ENCODE measurements around the gene CNGA1.

Gene CNGA1

GRCh38 chr4:47915378-47915777 is 101.1 kb downstream of the CNGA1 start:
- no peak overlapping the region for H3K27ac ChIP-seq
- no peak for TF ChIP-seq ZFX (IDR thresholded peaks at IDR 0.05; ENCODE audit: borderline replicate concordance)
- TF ChIP-seq, protein P1, sequence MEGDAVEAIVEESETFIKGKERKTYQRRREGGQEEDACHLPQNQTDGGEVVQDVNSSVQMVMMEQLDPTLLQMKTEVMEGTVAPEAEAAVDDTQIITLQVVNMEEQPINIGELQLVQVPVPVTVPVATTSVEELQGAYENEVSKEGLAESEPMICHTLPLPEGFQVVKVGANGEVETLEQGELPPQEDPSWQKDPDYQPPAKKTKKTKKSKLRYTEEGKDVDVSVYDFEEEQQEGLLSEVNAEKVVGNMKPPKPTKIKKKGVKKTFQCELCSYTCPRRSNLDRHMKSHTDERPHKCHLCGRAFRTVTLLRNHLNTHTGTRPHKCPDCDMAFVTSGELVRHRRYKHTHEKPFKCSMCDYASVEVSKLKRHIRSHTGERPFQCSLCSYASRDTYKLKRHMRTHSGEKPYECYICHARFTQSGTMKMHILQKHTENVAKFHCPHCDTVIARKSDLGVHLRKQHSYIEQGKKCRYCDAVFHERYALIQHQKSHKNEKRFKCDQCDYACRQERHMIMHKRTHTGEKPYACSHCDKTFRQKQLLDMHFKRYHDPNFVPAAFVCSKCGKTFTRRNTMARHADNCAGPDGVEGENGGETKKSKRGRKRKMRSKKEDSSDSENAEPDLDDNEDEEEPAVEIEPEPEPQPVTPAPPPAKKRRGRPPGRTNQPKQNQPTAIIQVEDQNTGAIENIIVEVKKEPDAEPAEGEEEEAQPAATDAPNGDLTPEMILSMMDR (IDR thresholded peaks at IDR 0.05): no peak

GRCh38 chr4:47914926-47915237 is 101.6 kb downstream of the CNGA1 start:
- peak overlapping the region; percentile 88; the same call in 1 of the 2 replicates for H3K27ac ChIP-seq
- TF ChIP-seq ZFX (IDR thresholded peaks at IDR 0.05; ENCODE audit: borderline replicate concordance): no peak
- TF ChIP-seq, protein P1 (IDR thresholded peaks at IDR 0.05): no peak

DNA sequence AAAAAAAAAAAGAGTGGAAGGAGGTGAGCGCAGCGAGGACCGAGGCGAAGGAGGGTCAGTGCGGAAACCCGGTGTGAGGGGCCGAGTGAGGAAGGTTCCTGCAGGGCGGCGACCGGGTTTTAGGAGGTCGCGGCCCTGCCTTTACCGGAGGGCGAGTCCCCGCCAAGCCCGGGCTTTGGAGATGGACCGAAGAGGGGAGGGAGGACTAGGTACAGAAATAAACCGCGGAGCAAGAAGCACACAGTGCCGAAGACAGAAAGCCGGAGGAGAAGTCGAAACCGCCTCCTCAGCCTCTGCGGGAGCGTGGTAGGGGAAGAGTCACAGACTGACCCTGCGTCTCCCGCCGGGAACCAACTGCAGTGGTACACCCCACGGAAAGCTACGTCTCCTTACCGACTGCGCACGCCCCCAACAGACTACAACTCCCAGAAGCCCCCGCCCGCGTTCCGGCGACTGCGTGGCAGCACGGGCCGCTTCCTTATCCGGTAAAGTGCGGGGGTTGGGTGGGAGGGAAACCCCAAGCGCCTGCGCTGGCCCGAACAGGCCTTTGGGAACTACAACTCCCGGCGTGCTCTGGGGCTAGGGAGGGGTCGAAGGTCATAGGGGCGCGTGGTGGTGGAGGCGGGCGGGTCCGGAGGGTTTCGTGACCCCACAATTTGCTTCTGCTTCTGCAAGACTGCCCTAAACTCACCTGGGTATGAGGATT is 102.1 kb downstream of the CNGA1 start, which contains the start of gene NFXL1:
TSS of gene NFXL1 (minus strand) at position 364 of the 706 bp plus-strand sequence. CDS start 380 bp downstream, outside the sequence.
- H3K27ac ChIP-seq: peak within 1 kb of the TSS; percentile 88
- TF ChIP-seq ZFX (IDR thresholded peaks at IDR 0.05; ENCODE audit: borderline replicate concordance): no peak
- TF ChIP-seq, protein P1 (IDR thresholded peaks at IDR 0.05): 0 out of 2 replicates have a peak, but pooled peaks have one; percentile 3

DNA sequence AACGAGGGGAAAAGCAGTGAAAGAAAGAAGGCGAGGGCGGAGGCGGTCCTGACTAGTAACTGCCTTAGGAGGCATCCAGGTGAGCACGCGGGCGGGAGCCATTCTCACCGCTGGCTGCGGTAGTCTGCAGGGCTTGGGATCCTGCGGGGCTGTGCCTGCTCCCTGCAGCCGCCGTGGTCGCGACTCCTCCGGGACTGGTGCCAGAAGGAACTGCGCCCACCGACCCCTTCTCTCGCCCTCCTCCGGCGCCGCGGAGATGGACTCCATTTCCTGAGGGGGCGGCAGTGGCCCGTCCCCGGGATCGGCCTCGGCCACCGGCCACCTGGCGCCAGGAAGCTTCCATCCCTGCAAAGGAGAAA is 102.6 kb downstream of the CNGA1 start:
- no peak for TF ChIP-seq ZFX (IDR thresholded peaks at IDR 0.05; ENCODE audit: borderline replicate concordance)
- TF ChIP-seq, protein P1 (IDR thresholded peaks at IDR 0.05): no peak; the same call in 1 of the 2 replicates
- peak overlapping the region; percentile 88 for H3K27ac ChIP-seq

DNA sequence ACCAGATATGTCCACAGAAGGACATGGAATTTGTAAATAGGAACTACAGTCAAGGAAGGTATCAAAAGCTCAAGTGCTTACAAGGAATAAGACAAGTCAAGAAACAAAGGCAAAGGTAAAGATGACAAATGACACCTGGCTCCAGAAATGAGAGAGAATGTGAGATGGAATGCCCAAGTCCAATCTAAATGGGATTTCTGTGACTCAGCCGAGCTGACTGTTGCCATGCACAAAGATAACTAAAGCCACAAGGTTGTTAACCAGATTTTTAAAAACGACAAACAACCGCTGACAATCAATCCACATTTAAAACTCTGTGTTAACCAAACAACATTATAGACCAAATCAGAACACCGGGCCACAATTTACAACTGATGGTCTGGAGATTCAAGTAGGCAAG is 103.2 kb downstream of the CNGA1 start:
- TF ChIP-seq ZFX (IDR thresholded peaks at IDR 0.05; ENCODE audit: borderline replicate concordance): no peak
- TF ChIP-seq, protein P1 (IDR thresholded peaks at IDR 0.05): no peak
- H3K27ac ChIP-seq: peak overlapping the region; percentile 88

GRCh38 chr4:47907089-47907646 is 109.3 kb downstream of the CNGA1 start:
- TF ChIP-seq, protein P1 (IDR thresholded peaks at IDR 0.05): no peak
- no peak for TF ChIP-seq ZFX (IDR thresholded peaks at IDR 0.05; ENCODE audit: borderline replicate concordance)
- H3K27ac ChIP-seq: no peak overlapping the region

DNA sequence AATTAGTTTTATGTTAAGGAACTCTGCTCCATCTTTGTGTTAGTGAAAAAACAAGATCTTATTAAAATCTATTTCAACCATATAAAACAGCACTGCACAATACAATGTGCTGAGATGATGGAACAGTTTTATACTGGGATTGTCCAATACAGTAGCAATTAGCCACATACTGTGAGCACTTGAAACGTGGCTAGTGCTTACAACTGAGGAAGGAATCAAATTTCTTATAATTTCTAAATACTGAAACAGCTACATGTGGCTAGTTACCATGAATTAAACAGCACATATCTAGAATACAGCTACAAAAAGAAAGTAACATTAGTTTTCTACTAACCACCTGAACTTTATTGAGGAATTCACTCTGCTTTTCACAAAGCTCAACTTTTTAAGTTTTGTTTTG is 116.8 kb downstream of the CNGA1 start:
- TF ChIP-seq, protein P1 (IDR thresholded peaks at IDR 0.05): no peak
- TF ChIP-seq ZFX (IDR thresholded peaks at IDR 0.05; ENCODE audit: borderline replicate concordance): no peak
- H3K27ac ChIP-seq: no peak overlapping the region
